Neural progenitor cell (in vitro differentiated cells): ENCODE measurements around the gene KCNE4. TPM values are rescaled to one million over a fixed set of nuclear protein-coding genes. Genes with fewer than 3 reads are reported as not detected.

ENCODE experiments used
- DNase-seq: peaks from one replicate; pipeline ENCODE4 v3.0.0-alpha.2; 2016; ENCODE audit warnings: low spot score
- H2AFZ ChIP-seq: fragments of 200-600 bp; sonication (generic); replicated peaks from 2 replicates; pipeline ENCODE4 v1.6.1; 2016; ENCODE audit warnings: antibody characterized with exemption
- H3F3A ChIP-seq: fragments of 200-600 bp; sonication (generic); 2 replicates; pipeline ENCODE4 v1.6.1; 2016; ENCODE audit warnings: antibody characterized with exemption, low read depth
- H3K27ac ChIP-seq: fragments of 200-600 bp; sonication (generic); 2 replicates; pipeline ENCODE4 v1.5.1; 2016; ENCODE audit warnings: mild to moderate bottlenecking
- H3K27me3 ChIP-seq: fragments of 200-600 bp; sonication (generic); 2 replicates; pipeline ENCODE4 v1.6.1; 2016; ENCODE audit warnings: mild to moderate bottlenecking, moderate library complexity
- H3K36me3 ChIP-seq: fragments of 200-600 bp; sonication (generic); 2 replicates; pipeline ENCODE4 v1.5.1; 2016
- H3K4me1 ChIP-seq: fragments of 200-600 bp; sonication (generic); 2 replicates; pipeline ENCODE4 v1.6.1; 2016; ENCODE audit warnings: mixed run types
- H3K4me2 ChIP-seq: fragments of 200-600 bp; sonication (generic); 2 replicates; pipeline ENCODE4 v1.6.1; 2016
- H3K4me3 ChIP-seq: fragments of 200-600 bp; sonication (generic); 2 replicates; pipeline ENCODE4 v1.5.1; 2016
- H3K79me2 ChIP-seq: fragments of 200-600 bp; sonication (generic); 2 replicates; pipeline ENCODE4 v1.6.1; 2016; ENCODE audit warnings: low read depth
- H3K9ac ChIP-seq: fragments of 200-600 bp; sonication (generic); 2 replicates; pipeline ENCODE4 v1.6.1; 2016
- H3K9me3 ChIP-seq: fragments of 200-600 bp; sonication (generic); 2 replicates; pipeline ENCODE4 v1.5.1; 2016; ENCODE audit warnings: low read depth
- H4K20me1 ChIP-seq: fragments of 200-600 bp; sonication (generic); 2 replicates; pipeline ENCODE4 v1.6.1; 2016; ENCODE audit warnings: low read depth
- H3K27ac Mint-ChIP-seq: 3 replicates; pipeline ENCODE4 v1.8.0; 2021; ENCODE audit warnings: mixed read lengths
- H3K27me3 Mint-ChIP-seq: 2 replicates; pipeline ENCODE4 v1.8.0; 2022; ENCODE audit warnings: low read depth, mild to moderate bottlenecking, inconsistent platforms, moderate library complexity, mixed read lengths; ENCODE audit not compliant: insufficient read depth
- H3K36me3 Mint-ChIP-seq: 3 replicates; pipeline ENCODE4 v1.8.0; 2021; ENCODE audit warnings: mixed read lengths
- H3K4me1 Mint-ChIP-seq: 3 replicates; pipeline ENCODE4 v1.8.0; 2021; ENCODE audit warnings: mixed read lengths
- H3K4me3 Mint-ChIP-seq: 3 replicates; pipeline ENCODE4 v1.8.0; 2021; ENCODE audit warnings: mild to moderate bottlenecking, moderate library complexity, mixed read lengths
- H3K9me3 Mint-ChIP-seq: 3 replicates; pipeline ENCODE4 v1.8.0; 2020; ENCODE audit warnings: mixed read lengths
- CTCF ChIP-seq: fragments of 200-600 bp; sonication (generic); IDR thresholded peaks from 2 replicates; pipeline ENCODE4 v1.5.1; 2017; ENCODE audit warnings: antibody characterized with exemption, mild to moderate bottlenecking
- EZH2 ChIP-seq: fragments of 200-600 bp; sonication (generic); IDR thresholded peaks from 2 replicates; pipeline ENCODE4 v1.6.1; 2017; ENCODE audit warnings: antibody characterized with exemption, mild to moderate bottlenecking, moderate library complexity
- EZH2phosphoT487 ChIP-seq: fragments of 200-600 bp; sonication (generic); IDR thresholded peaks from 2 replicates; pipeline ENCODE4 v1.6.1; 2017; ENCODE audit warnings: antibody characterized with exemption
- total RNA-seq: library from RNA; depleted of rRNA; stranded (reverse); fragments of >200 nt; gene quantifications from 2 replicates; pipeline ENCODE4 v1.2.3, GENCODE V29; 2015; ENCODE audit warnings: low replicate concordance

The KCNE4 gene
- total RNA-seq, 1 donor from 2014 or later: not detected

GRCh38 chr2:223071139-223071538 is 19.1 kb downstream of the KCNE4 start:
- Mint-ChIP-seq H3K4me1 (no peaks in the 10 kb centered on the region), H3K4me3 (no peak overlapping the region), H3K36me3 (no peaks in the 10 kb centered on the region), H3K9me3 (no peaks in the 10 kb centered on the region), H3K27ac (no peak overlapping the region), H3K27me3 (no peaks in the 10 kb centered on the region)
- Histone ChIP-seq H3K4me2 (no peak overlapping the region), H3F3A (no peaks in the 10 kb centered on the region), H3K36me3 (no peaks in the 10 kb centered on the region), H3K4me3 (no peak overlapping the region), H3K27ac (no peak overlapping the region), H3K4me1 (no peaks in the 10 kb centered on the region), H3K27me3 (no peaks in the 10 kb centered on the region), H3K9ac (no peak overlapping the region), H3K9me3 (no peaks in the 10 kb centered on the region), H3K79me2 (no peaks in the 10 kb centered on the region), H2AFZ (no peak overlapping the region), H4K20me1 (no peaks in the 10 kb centered on the region)
- no peak for DNase-seq
- TF ChIP-seq CTCF (no peak), EZH2 (no peak), EZH2phosphoT487 (no peak)

- Histone ChIP-seq H4K20me1 (no peaks in the 10 kb centered on the region), H3K27ac (no peak overlapping the region), H3K9ac (no peak overlapping the region), H3K4me1 (no peaks in the 10 kb centered on the region), H3K36me3 (no peaks in the 10 kb centered on the region), H3K27me3 (no peaks in the 10 kb centered on the region), H3K4me2 (no peak overlapping the region), H3K4me3 (no peak overlapping the region), H2AFZ (no peak overlapping the region), H3F3A (no peaks in the 10 kb centered on the region), H3K79me2 (no peaks in the 10 kb centered on the region), H3K9me3 (no peaks in the 10 kb centered on the region)
- TF ChIP-seq CTCF (no peak), EZH2 (no peak), EZH2phosphoT487 (no peak)
- H3K9me3 Mint-ChIP-seq: no peaks in the 10 kb centered on the region
- no peaks in the 10 kb centered on the region for H3K4me1 Mint-ChIP-seq
- no peak overlapping the region for H3K4me3 Mint-ChIP-seq
- H3K27ac Mint-ChIP-seq: no peak overlapping the region
- no peaks in the 10 kb centered on the region for H3K27me3 Mint-ChIP-seq
- DNase-seq: no peak
- H3K36me3 Mint-ChIP-seq: no peaks in the 10 kb centered on the region
Observed at GRCh38 chr2:223072826-223073225, 20.8 kb downstream of the KCNE4 start.

DNA sequence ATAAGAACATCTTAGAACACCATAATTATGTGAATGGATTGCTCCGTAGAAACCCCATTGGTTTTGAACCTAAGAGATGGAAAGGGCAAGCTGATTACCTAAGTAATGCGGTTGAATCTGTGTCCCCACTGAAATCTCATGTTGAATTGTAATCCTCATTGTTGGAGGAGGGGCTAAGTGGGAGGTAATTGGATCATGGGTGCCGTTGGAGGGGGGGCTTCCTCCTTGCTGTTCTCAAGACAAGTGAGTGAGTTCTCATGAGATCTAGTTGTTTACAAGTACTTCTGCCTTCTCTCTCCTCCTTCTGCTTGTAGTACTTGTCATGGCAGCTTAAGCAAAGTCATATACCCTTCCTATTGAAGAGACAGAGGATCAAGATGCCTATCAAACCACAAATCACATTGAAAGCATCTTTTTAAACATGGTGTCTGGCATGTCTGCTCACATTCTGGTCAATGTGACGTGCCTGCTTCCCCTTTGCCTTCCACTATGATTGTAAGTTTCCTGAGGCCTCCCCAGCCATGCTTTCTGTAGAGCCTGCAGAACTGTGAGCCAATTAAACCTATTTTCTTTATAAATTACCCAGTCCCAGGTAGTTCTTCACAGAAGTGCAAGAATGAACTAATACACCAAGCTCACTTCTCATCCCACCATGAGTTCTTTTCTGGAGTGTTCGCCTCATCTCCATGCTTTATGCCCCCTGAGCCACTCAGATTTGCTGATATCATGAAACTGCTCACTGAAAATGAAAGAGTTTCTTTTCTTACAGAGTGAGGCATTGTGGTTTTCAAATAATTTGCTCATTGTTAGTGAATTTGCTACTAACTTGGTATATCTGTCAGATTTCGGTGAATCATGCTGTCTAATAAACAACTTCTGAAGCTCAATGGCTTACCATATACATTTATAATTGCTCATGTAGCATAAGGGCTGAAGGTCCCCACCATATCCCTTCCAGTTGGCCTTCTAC is 23.6 kb downstream of the KCNE4 start:
- no peak overlapping the region for H3K4me3 Mint-ChIP-seq
- no peak overlapping the region for H3K4me2 ChIP-seq
- no peaks in the 10 kb centered on the region for H3K36me3 ChIP-seq
- H3K9ac ChIP-seq: no peak overlapping the region
- no peaks in the 10 kb centered on the region for H4K20me1 ChIP-seq
- no peaks in the 10 kb centered on the region for H3K27me3 ChIP-seq
- no peak overlapping the region for H2AFZ ChIP-seq
- H3F3A ChIP-seq: no peaks in the 10 kb centered on the region
- H3K79me2 ChIP-seq: no peaks in the 10 kb centered on the region
- no peaks in the 10 kb centered on the region for H3K4me1 Mint-ChIP-seq
- H3K27ac Mint-ChIP-seq: no peak overlapping the region
- TF ChIP-seq CTCF (no peak), EZH2 (no peak), EZH2phosphoT487 (no peak)
- no peaks in the 10 kb centered on the region for H3K27me3 Mint-ChIP-seq
- no peaks in the 10 kb centered on the region for H3K9me3 Mint-ChIP-seq
- H3K4me1 ChIP-seq: no peaks in the 10 kb centered on the region
- no peak for DNase-seq
- no peaks in the 10 kb centered on the region for H3K36me3 Mint-ChIP-seq
- H3K9me3 ChIP-seq: no peaks in the 10 kb centered on the region
- no peak overlapping the region for H3K4me3 ChIP-seq
- no peak overlapping the region for H3K27ac ChIP-seq
